ENCODE measurements around the gene CLEC2A.

DNA sequence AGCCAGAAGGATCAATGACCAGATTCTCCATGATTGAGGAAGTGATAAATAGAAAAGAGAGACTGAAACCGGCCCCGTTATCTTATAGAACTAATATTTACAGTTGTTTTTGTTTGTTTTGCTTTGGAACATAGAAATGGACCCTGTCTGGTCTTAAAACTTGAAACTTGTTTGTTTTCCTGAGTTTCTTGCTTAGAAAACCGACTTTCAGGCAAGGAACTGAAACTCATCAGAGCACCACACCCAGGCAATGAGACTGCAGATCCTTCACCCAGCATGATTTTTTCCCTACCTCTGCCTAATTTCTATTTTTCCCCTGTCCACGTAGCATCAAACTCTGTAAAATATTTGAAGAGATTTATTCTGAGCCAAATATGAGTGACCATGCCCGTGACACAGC is 28.4 kb upstream of the CLEC2A start:
- TF ChIP-seq, protein P1, sequence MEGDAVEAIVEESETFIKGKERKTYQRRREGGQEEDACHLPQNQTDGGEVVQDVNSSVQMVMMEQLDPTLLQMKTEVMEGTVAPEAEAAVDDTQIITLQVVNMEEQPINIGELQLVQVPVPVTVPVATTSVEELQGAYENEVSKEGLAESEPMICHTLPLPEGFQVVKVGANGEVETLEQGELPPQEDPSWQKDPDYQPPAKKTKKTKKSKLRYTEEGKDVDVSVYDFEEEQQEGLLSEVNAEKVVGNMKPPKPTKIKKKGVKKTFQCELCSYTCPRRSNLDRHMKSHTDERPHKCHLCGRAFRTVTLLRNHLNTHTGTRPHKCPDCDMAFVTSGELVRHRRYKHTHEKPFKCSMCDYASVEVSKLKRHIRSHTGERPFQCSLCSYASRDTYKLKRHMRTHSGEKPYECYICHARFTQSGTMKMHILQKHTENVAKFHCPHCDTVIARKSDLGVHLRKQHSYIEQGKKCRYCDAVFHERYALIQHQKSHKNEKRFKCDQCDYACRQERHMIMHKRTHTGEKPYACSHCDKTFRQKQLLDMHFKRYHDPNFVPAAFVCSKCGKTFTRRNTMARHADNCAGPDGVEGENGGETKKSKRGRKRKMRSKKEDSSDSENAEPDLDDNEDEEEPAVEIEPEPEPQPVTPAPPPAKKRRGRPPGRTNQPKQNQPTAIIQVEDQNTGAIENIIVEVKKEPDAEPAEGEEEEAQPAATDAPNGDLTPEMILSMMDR (IDR thresholded peaks at IDR 0.05): no peak
- no peak for TF ChIP-seq POLR2A (IDR thresholded peaks at IDR 0.05)
